ENCODE data around the gene IQCF5. TPM values are rescaled to one million over a fixed set of nuclear protein-coding genes. Genes with fewer than 3 reads are reported as not detected.
"Not testable (repeated sequence)": the region's sequence is repeated elsewhere in the genome, so short reads cannot be mapped to it uniquely, and the experiment has no call there.

IQCF5 gene
- total RNA-seq, 1 donor from 2014 or later: not detected

DNA sequence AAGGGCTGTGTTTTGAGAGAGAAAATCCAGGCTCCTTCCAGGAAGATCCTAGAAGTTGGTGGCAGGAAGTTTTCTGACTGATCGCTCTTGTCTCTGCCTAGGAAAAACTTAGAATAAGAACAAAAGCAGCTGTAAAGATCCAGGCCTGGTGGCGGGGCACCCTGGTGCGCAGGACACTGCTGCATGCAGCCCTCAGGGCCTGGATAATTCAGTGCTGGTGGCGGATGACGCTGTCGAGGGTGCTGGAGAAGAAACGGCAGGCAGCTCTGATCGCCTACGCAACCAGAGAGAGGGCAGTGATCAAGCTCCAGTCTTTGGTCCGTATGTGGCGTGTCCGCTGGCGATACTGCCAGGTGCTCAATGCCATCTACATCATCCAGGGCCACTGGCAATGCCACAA, 12.5 kb downstream of the IQCF5 start:
- Histone ChIP-seq H3K27ac (no peak overlapping the region), H3K27me3 (ENCODE audit: low read depth) (no peaks in the 10 kb centered on the region), H3K4me3 (no peak overlapping the region), H3K4me1 (no peaks in the 10 kb centered on the region), H3K9me3 (no peaks in the 10 kb centered on the region), H3K36me3 (no peaks in the 10 kb centered on the region)
- TF ChIP-seq, protein P1, sequence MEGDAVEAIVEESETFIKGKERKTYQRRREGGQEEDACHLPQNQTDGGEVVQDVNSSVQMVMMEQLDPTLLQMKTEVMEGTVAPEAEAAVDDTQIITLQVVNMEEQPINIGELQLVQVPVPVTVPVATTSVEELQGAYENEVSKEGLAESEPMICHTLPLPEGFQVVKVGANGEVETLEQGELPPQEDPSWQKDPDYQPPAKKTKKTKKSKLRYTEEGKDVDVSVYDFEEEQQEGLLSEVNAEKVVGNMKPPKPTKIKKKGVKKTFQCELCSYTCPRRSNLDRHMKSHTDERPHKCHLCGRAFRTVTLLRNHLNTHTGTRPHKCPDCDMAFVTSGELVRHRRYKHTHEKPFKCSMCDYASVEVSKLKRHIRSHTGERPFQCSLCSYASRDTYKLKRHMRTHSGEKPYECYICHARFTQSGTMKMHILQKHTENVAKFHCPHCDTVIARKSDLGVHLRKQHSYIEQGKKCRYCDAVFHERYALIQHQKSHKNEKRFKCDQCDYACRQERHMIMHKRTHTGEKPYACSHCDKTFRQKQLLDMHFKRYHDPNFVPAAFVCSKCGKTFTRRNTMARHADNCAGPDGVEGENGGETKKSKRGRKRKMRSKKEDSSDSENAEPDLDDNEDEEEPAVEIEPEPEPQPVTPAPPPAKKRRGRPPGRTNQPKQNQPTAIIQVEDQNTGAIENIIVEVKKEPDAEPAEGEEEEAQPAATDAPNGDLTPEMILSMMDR (IDR thresholded peaks at IDR 0.05): no peak
- DNase-seq: no peak
- intact Hi-C loops (cut with DNase I): no loop called here
- ATAC-seq: no peak

DNA sequence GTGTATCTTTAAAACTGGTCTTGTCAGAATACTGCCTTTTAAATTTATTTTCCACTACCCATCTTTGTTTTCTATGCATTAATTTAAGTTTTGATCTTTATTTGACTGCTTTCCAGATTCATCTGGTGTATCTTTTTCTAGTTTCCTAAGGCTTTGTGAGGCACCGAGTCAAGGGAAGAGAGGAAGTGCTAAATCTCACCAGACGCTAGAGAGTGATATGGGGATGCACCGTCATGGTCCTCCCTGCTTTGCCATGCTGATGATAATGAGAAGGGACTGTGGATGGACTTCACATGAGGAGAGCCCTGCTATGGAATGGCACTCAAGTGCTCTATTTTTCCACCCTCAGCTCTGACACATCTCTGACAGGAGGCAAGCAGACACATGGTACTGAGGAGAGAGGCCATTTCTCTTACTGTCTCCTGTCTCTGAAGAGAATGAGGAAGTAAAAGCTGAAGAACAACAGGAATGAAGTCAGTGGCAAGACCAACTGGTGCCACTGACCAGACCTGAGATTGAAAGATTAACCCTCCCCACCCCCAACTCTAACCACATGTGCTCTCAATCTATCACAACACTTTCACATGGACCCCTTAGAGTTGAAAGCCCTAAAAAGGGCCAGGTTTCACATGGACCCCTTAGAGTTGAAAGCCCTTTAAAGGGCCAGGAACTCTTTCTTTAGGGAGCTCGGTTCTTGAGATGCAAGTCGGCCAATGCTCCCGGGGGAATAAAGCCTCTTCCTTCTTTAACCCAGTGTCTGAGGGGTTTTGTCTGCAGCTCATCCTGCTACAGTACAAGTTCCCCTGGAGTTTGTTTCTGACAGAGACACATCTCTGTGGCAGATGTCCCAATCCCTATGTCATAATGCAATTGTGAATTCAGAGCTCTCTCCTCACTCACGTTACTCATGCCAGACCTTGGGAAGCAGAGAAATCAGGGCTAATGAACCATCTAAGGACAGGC, 14.4 kb downstream of the IQCF5 start, which contains the start of gene IQCF2:
IQCF2 (plus strand) TSS at position 913 of the 963 bp plus-strand sequence. CDS start 52 bp downstream, outside the sequence.
- Histone ChIP-seq H3K4me1 (no peaks in the 10 kb centered on the region), H3K36me3 (no peaks in the 10 kb centered on the region), H3K27ac (no peak within 1 kb of the TSS), H3K27me3 (ENCODE audit: low read depth) (no peaks in the 10 kb centered on the region), H3K4me3 (no peak within 1 kb of the TSS), H3K9me3 (no peaks in the 10 kb centered on the region)
- no peak for ATAC-seq
- DNase-seq: no peak
- intact Hi-C loops (cut with DNase I): no loop called here
- TF ChIP-seq, protein P1 (IDR thresholded peaks at IDR 0.05): no peak

DNA sequence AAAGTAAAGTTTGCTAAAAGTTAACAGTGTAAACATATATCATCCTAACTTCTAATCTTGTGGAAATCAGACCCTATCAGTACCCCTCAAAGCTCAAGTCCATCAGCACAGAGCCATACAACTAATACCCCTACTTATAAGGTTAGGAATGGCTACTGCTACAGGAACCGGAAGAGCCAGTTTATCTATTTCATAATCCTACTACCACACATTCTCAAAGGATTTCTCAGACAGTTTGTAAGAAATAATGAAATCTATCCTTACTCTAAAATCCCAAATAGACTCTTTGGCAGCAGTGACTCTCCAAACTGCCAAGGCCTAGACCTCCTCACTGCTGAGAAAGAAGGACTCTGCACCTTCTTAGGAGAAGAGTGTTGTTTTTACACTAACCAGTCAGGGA, 20.0 kb downstream of the IQCF5 start:
- H3K4me3 ChIP-seq; H3K9me3 ChIP-seq; intact Hi-C loops (cut with DNase I); ATAC-seq; H3K4me1 ChIP-seq; H3K27ac ChIP-seq; H3K36me3 ChIP-seq; H3K27me3 ChIP-seq (ENCODE audit: low read depth); DNase-seq: not testable (repeated sequence)

DNA sequence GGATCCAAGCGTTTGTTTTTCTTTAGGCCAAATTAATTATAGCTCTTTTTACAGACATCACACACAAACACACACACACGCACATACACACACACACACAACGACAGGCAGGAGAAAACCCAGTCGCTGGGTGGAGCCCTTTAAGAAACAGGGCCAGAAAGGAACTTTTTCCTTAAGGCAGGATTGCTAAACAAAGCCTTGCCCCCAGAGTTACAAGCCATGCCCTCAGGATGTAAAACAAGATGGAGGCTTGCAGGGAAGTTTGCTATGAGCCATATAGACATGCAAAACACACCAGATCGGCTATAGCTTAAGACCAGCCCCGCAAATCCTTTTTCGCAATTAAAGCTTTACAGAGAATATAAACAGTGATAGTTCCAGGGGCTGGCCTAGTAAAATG, 30.3 kb downstream of the IQCF5 start:
- Histone ChIP-seq H3K27me3 (ENCODE audit: low read depth) (peaks cover 8% of the 10 kb centered on the region), H3K27ac (no peak overlapping the region), H3K4me1 (no peaks in the 10 kb centered on the region), H3K36me3 (no peaks in the 10 kb centered on the region), H3K9me3 (peaks cover 3% of the 10 kb centered on the region), H3K4me3 (no peak overlapping the region)
- intact Hi-C loops (cut with DNase I): no loop called here
- ATAC-seq (no peak), DNase-seq (no peak)
- TF ChIP-seq, protein P1 (IDR thresholded peaks at IDR 0.05): no peak

DNA sequence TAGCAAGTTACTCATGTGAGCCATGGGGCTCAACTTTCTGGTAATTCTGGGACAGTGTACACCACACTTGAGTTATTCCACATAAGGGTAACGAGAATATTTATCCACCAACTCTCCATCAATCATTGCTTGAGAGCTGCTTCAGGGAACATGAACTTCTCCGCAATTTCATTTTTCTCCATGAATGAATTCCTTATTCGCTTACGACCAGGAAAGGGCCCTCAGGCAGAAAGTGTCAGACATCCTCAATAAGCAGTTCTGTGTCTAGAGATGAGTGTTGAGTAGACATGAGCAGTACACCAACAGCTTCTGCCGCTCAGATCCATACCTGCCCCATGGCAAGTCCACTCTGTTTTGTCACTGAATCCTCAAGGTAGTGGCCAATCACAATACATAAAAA, 38.8 kb downstream of the IQCF5 start:
- ATAC-seq: no peak
- Histone ChIP-seq H3K9me3 (no peaks in the 10 kb centered on the region), H3K36me3 (no peaks in the 10 kb centered on the region), H3K4me1 (no peaks in the 10 kb centered on the region), H3K27me3 (ENCODE audit: low read depth) (peaks cover 13% of the 10 kb centered on the region), H3K27ac (no peak overlapping the region), H3K4me3 (no peak overlapping the region)
- intact Hi-C loops (cut with DNase I): no loop called here
- DNase-seq: no peak
- TF ChIP-seq, protein P1 (IDR thresholded peaks at IDR 0.05): no peak

DNA sequence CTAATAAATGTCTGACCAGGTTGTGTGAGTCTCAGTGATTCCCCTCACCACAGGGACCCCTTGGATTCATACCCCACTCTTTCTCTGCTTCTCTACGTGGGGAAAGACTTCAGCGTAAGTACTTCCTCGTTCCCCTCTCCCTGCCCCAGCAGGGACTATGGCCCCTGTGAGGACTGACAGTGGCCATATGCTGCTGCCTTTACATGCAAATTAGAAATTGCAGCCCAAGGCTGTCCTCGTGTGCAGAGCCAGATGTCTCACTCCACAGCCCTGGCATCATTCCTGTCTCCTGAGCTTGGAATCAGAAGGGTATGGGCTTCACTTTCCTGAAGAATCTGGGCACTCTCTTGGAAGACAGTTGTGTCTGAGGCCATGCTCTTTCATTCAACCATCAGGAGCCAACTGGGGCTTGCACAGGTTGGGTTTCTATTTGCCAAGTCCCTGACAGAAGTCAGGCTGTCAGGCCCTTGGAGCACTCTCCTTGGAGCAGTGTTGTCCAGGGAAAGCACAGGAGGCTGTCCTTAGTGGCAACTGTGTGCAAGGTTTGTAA, 44.5 kb downstream of the IQCF5 start:
- intact Hi-C loops (cut with DNase I): no loop called here
- Histone ChIP-seq H3K27ac (no peak overlapping the region), H3K4me3 (no peak overlapping the region), H3K9me3 (peaks cover 10% of the 10 kb centered on the region), H3K27me3 (ENCODE audit: low read depth) (no peaks in the 10 kb centered on the region), H3K36me3 (no peaks in the 10 kb centered on the region), H3K4me1 (no peaks in the 10 kb centered on the region)
- DNase-seq (no peak), ATAC-seq (no peak)
- TF ChIP-seq, protein P1 (IDR thresholded peaks at IDR 0.05): no peak
